Stimulated activated CD4-positive, alpha-beta T cell treated with anti-CD3 and anti-CD28 coated beads, Interleukin-12 subunit alpha, Interleukin-12 subunit beta, amount 100 ng/mL, for 48 hours (primary cell): ENCODE measurements around the gene CREB5.

Experiments
- DNase-seq, 3 donors: peaks; one replicate each; pipeline ENCODE4 v3.0.0-alpha.2; 2020; ENCODE audit warnings: low read depth in 2 of 3, low spot score in 1 of 3

Gene CREB5

GRCh38 chr7:28433699-28434219, 21.4 kb downstream of the CREB5 start:
- no peak for DNase-seq

GRCh38 chr7:28434510-28434909, 22.2 kb downstream of the CREB5 start:
- no peak for DNase-seq

GRCh38 chr7:28435152-28435551, 22.8 kb downstream of the CREB5 start:
- DNase-seq, result no peak

GRCh38 chr7:28435732-28436378, 23.5 kb downstream of the CREB5 start:
- no peak for DNase-seq

GRCh38 chr7:28440055-28440601, 27.8 kb downstream of the CREB5 start:
- no peak for DNase-seq

- DNase-seq, result no peak
Observed at GRCh38 chr7:28442540-28443420, 30.5 kb downstream of the CREB5 start.

- DNase-seq, result no peak
Observed at GRCh38 chr7:28446131-28446530, 33.8 kb downstream of the CREB5 start.

GRCh38 chr7:28447071-28447470, 34.8 kb downstream of the CREB5 start:
- no peak for DNase-seq

- no peak for DNase-seq
Observed at GRCh38 chr7:28448708-28449107, 36.4 kb downstream of the CREB5 start.

GRCh38 chr7:28452681-28453080, 40.4 kb downstream of the CREB5 start:
- DNase-seq, result no peak

- DNase-seq, result no peak
Observed at GRCh38 chr7:28455486-28455885, 43.2 kb downstream of the CREB5 start.

GRCh38 chr7:28456044-28456443, 43.7 kb downstream of the CREB5 start:
- DNase-seq, result no peak

- DNase-seq, result no peak
Observed at GRCh38 chr7:28458732-28459131, 46.4 kb downstream of the CREB5 start.

GRCh38 chr7:28459306-28459705, 47.0 kb downstream of the CREB5 start:
- DNase-seq, result no peak

GRCh38 chr7:28465697-28466096, 53.4 kb downstream of the CREB5 start:
- no peak for DNase-seq

- no peak for DNase-seq
Observed at GRCh38 chr7:28466341-28466740, 54.0 kb downstream of the CREB5 start.

- no peak for DNase-seq
Observed at GRCh38 chr7:28466885-28467284, 54.6 kb downstream of the CREB5 start.

- DNase-seq, result no peak
Observed at GRCh38 chr7:28469562-28469961, 57.2 kb downstream of the CREB5 start.

GRCh38 chr7:28470344-28470743, 58.0 kb downstream of the CREB5 start:
- no peak for DNase-seq

GRCh38 chr7:28472332-28472731, 60.0 kb downstream of the CREB5 start:
- no peak for DNase-seq

- DNase-seq, result no peak
Observed at GRCh38 chr7:28473571-28474281, 61.4 kb downstream of the CREB5 start.

GRCh38 chr7:28474282-28474638, 61.9 kb downstream of the CREB5 start:
- no peak for DNase-seq
